Measurements from ENCODE around the gene HS1BP3.
A peak's percentile ranks its signal among the peaks of the same experiment; 100 is the strongest.

The HS1BP3 gene

DNA sequence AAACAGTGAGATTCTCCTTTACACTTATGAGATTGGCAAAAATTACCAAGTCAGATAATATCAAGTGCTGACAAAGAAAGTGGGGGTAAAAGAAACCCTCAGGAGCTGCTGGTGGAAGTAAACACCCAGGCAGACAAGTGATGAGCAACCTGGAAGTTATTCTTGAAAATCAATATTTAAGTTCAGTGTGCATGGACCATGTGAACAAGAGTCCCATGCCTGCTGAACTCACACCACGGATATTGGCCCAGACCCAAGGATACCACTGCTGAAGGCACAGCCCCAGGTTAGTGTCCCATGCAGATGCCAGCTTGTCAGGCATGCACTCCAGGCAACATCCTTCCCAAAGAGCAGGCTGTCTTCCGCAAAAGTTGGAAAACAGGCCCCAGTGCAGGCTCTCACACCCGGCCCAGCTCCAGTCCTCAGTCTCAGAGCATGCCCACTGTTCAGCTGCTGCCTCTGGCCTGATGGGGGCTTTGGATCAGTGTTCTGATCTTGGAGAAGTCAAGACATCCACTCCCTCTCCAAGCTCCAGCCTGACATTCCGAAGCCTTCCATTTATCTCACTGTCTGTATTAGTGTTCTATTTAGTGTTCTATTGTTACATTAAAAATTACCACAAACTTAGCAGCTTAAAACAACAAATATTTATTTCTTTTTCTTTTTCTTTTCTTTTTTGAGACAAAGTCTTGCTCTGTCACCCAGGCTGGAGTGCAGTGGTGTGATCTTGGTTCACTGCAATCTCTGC is 70.0 kb downstream of the HS1BP3 start:
- no peak for DNase-seq

DNA sequence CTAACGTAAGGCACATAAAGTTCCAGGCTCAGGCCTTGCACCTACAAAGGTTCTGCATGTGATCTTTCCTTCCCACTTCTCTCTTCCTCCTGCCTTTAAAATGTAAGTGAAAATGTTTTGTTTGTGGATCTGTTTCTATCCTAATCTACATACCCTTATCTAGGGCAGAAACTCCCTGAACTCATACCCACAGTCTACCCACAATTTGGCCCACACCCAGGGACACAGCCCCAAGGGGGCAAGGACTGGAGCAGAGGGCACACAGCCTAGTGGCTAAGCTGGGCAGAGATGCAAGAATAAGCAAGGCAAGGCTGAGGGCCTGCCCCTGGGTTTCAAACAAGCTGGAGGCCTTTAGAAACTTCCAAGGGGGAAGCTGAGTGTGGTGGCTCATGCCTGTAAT is 71.0 kb downstream of the HS1BP3 start:
- DNase-seq = no peak

DNA sequence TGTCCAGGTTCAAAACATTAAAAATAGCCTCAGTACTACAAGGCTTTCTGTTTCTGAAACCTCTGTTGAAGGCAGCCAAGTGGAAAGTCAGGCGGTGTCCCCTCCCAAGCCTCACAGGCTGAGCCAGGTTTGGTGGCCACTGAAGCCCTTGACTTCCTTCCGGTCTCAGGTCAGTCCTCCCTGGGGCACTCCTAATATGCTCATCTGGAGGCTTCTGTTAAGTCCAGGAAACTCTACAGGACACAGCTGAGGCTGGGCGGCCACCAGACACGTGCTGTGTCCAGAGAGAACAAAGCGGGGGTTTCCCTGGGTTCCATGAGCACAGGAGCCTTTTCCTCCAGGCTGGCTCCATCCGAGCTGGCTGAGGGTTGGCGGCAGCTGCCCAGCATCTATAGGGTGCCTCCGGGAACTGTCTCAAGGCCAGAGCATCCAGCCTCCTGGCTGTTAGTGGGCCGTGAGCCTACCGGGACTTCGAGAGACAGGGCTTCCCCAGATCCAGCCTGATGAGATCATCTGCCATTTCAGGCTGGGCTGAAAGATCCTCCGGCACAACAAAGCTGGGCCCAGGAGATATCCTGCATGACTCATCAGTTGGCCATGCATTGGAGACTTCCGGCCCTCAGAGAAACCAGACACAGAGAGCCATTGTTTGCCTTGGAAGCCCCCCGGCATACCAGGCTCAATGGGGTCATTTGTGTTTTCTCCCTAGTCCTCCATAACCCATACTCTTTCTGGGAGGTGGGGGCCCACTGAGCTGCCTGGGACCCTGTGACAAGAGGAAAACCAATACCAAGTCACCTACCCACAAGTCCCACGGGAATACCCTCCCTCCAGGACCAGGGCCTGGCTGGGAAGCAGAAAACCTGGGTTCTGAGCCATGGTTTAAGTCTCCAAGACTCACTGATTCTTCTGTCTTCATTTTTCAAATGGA is 71.7 kb downstream of the HS1BP3 start:
- peak; percentile 67 for DNase-seq

DNA sequence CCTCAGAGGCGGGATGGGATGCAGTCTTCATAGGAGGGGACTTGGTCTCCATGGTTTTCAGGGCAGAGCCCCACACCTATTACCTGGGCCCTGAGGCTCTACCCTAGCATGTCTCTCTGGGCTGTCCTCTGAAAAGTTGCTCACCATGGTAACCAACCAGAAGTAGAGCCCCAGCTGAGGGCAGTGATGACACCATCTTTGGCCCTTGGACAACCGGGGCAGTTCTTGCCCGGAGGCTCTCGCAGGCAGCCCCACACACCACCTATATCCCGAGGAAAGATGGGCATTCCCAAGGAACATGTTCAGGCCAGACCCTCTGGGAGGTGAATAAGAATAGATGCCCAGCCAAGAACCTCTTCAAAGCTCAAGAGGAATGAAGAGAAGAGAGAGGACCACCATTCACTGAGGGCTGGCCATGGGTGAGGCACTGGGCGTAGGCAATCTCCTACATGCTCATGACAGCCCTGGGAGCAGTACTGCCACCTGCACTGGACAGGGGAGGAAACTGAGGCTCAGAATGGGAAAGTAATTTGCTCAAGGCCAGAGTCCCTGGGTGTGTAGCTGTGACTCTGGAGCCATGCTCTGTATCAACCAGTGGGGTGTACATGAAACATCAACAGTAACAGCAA is 72.5 kb downstream of the HS1BP3 start:
- DNase-seq = no peak

DNA sequence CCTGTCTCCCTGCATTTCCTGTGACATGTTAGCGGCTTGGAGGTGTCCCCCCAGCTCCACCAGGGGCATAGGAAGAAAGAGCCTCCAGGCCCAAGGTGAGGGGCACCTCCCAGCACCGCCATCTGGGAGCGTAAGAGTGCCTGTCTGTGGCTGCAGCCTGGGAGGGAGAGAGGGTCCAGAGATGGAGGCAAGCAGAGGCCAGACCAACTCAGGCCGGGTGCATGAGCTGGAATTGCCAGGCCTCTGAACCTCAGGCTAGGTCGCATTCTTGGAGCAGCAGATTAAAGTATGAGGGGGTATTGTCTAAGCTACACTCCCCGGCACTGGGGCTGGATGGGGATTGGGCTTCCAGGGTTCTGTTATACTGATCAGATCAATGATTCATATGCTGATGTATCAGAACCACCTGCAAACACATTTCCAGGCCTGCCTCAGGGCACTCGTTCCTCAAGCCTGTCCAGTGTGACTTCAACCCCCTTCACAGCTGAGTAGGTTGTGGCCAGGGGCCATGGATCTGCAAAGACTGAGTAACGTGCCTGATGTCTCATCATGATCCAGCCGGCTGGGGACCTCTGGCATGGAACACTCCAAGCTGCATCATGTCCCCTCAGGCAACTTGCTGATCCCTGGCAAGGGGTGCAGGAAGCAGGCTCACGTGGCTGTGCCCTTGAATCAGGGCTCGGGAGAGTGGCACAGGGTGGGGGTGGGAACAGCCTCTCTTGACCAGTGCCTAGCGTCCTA is 73.2 kb downstream of the HS1BP3 start:
- peak; percentile 37 for DNase-seq

DNA sequence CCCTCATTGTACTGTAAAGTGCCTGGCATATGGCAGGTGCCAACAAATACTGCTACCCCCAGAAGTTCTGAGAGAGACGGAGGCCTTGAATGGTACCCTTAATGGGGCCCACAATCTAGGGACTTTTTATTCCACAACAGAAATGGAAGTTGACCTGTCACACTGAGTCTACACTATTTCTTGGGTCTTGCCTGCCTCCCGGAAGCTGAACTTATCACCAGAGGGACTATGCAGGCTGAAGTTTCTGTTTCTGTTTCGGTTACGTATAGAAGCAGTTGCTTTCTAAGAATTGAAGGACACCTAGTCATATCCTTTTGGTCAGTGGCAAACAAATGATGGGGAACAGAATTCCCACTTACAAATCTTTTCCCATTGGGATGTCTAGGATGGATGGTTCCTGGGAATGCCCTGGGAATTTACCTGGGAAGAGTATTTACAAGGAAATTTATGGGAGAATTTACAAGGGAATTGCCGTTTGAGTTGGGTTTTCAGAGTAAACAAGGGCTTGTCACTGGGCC is 74.2 kb downstream of the HS1BP3 start:
- no peak for DNase-seq

DNA sequence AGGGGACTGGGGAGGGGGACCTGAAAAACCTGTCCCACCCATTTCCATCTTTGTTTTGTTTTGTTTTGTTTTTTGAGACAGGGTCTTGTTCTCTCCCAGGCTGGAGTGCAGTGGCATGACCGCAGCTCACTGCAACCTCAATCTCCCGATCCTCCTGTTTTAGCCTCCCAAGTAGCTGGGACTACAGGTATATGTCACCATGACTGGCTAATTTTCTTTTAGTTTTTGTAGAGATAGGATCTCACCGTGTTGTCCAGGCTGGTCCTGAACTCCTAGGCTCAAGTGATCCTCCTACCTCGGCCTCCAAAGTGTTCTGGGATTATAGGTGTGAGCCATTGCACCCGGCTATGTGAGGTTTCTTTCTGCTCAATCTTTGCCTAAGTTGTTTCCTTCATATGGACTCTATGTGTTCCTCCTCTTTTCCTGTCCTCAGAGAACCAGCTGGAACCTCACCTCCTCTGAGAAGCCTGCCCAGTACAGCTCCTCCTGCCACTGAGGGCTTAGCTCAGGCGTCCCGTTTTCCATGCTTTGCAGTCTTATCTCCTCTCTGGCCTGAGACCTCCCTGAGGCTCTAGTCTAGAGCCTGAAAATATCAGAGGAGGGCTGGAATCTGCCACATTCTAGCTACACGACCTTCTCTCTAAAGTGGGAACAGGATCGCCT is 74.8 kb downstream of the HS1BP3 start:
- no peak for DNase-seq

DNA sequence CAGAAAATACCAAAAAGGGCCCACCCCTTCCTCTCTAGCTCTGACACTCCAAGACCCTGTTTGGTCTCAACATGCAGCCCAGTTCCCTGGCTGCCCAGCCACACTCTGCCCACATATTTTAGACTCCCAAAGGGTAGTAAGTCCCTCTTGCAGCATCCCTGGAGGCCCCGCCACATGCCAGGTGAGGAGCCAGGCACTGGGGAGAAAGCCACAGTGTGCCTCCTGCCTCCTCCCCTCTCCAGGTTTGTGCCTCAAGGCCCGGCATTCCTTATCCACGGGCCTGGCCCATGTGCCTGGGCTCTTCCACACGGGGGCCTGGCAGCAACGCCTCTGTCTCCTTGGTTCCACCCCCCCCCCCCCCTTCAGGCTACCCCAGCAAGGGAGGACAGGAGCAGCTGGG is 75.5 kb downstream of the HS1BP3 start:
- DNase-seq = no peak

DNA sequence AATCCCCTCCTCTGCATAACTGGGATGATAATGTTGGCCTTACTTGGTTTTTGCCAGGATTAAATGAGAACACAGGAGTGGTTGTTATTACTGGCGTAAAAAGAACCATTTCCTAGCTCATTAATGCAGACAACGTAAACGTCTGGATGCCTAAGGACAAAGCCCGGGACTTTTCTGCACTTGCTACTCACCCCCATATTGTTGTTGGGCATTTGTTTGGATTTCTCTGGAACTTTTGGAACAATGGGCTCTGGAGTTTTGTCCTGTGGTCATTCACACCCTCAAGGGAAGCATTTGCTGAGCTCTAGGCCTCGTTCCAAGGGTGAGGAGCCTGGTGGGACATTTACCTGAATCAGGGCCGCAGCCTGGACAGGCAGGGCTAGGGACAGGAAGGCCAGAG is 76.0 kb downstream of the HS1BP3 start:
- DNase-seq = no peak

DNA sequence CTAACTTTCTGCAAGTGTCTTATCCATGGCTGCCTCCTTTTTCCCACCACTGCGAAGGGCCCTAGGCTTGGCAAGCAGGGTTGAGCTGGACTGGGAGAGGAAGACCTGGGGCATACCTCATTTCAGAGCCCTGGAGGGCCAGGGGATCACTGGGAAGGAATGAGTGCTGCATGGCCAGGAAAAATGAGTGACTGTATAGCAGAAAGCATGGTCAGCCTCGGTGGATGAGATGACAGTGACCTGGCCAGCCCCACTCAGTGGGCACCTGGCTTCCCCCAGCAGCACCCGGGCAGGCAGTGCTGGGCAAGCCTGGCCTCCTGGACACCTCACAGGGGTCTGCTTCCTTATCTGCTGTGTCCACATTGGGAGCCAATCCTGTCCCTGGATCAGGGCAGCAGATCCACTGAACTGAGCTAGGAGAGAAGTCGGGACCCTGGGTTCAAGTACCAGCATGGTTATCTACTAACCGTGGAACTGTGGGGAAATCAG is 76.4 kb downstream of the HS1BP3 start:
- no peak for DNase-seq

DNA sequence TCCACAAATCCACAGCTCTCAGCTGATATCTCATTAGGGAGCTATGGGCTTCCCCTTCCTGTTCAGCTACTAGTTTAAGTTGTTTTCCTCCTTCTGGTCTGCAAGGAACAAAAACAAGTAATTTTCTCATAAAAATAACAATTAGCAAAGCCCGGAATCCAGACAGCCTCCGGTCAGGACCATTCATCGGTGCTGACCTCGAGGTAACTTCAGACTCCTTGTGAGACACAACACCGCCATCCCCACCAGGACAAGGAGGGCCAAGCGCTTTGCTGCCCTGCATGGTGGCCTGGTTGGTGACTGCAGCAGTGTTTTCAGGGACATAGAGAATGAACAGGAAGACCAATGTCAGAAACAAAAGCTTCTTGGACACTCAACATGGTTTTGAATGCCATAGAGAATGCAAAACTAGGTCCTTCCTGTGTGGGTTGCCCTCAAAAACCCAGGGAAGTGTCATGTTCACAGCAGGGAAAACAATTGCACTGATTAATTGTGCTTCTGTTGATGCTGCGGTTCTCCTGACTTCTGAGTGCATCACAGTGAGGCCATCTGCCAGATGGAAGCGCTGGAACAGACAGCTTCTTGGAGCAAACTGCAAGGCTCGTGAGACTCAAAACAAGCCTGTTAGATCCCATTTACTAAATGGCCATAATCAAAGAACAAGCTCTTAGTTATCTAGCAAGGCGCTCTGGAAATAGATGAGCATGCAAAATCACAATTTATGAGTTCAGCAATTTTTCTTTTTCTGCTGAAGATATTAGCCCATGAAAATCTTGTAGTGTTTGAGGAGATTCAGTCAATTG is 77.1 kb downstream of the HS1BP3 start:
- DNase-seq = no peak

DNA sequence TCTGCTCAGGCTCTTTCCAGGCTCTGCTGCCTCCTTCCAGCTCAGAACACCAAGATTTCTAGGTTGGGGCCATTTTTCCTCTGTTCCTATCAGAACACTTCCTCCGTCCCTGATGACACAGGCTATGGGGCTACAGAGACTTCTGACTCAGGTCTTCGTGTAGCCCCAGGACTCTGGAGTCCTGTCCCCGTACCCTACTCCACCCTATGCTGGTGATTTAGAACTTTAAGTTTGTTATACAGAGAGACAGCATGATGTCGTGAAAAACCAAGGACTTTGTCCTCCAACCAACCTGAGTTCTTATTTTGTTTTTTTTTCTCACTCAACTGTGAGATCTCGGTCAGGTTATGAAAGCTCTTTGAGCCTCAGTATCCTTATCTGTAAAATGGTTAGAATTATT is 78.7 kb downstream of the HS1BP3 start:
- no peak for DNase-seq

DNA sequence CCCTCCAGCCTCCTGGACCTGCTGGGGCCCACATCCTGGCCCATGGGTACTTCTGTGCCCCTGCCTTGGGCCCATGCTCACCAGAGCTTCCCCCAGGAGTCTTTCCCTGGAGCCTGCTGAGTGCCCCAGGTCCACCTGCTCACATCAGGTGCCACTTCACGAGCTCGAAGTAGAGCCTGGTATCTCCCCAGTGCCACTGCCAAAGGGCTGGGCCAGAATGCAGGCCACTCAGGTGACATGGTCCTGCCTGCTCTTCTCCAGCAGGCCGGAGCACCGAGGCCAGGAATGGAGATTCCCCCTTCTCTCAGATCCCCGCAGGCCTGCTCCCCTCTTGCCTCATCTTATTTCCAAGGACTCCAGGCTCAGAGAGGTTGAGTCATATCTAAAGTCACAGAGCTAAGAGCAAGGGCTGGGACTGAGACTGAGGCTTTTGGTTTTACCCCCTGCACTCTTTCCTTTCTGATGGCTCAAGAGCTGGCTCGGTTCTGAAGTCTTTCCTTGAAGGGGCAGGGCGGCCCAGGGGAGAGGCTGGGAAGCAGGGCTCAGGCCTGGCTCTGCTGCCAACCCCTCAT is 79.2 kb downstream of the HS1BP3 start:
- no peak for DNase-seq

DNA sequence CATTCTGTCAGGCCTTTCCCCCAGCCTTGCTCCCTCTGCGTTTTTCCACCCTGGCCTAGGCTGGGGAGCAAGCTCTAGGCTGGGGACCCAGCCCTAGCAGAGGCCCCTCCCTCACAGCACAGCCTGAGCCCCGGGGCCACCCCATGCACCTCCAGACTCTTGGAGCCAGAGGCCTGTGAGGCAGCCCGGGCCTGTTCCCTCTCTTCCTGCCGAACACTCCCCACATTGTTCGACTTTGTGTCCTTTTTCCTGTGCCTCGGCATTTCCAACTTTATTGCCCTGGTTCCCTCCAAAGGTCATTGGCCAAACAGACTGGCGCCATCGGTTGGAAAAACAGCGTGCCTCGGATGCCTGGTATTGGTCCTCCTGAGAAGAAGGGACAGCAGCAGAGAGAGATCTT is 79.7 kb downstream of the HS1BP3 start:
- no peak for DNase-seq

DNA sequence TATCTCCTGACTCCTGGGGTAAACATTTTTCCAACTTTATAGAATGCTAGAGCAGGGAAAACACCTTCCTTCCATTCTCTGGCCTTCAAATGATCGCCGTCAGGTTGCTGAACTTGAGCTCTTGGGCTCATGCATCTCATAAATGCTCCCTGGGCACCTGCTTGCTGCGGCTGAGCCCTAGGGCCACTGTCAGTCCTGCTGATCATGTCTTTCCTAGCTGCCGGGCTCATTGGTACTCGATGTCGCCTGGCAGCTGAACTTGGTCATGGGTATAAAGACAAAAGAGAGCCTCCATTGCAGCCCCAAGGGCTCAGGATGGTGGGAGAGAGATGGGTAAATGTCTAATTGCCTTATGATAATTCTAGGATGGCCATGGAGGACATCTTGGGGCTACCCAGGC is 80.6 kb downstream of the HS1BP3 start:
- no peak for DNase-seq

DNA sequence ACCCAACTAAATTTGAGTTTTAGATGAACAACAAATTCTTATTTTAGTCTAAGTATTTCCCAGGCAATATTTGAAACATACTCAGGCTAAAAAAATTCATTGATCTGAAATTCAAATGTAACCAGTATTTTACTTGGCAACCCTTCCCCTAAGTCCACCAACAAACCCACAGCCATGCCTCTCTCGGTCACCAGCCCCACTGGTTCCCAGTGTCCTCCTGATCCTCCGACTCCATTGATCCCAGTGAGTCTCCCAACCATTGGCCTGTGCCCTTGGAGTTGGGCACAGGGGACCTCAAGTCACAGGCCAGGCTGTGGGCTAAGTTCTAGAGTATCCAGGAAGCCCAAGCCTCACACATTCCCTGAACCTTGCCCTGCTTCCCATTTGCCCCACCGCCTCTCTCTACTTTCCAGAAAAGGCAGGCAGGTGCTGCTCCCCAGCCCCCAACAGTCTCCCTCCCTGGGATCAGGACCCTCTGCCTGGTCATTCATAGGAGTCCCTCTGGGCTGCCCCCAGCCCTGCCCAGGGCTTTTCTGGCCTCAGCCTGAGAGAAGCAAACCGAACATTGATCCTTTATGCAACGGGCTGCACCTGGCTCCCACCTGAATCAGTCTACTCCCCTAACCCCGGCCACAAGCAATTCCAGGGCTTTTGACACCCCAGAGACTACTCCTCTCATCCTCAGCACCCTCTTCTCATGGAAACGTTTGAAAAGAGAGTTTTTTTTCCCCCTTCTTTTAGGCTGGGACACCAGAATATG is 81.3 kb downstream of the HS1BP3 start:
- no peak for DNase-seq

DNA sequence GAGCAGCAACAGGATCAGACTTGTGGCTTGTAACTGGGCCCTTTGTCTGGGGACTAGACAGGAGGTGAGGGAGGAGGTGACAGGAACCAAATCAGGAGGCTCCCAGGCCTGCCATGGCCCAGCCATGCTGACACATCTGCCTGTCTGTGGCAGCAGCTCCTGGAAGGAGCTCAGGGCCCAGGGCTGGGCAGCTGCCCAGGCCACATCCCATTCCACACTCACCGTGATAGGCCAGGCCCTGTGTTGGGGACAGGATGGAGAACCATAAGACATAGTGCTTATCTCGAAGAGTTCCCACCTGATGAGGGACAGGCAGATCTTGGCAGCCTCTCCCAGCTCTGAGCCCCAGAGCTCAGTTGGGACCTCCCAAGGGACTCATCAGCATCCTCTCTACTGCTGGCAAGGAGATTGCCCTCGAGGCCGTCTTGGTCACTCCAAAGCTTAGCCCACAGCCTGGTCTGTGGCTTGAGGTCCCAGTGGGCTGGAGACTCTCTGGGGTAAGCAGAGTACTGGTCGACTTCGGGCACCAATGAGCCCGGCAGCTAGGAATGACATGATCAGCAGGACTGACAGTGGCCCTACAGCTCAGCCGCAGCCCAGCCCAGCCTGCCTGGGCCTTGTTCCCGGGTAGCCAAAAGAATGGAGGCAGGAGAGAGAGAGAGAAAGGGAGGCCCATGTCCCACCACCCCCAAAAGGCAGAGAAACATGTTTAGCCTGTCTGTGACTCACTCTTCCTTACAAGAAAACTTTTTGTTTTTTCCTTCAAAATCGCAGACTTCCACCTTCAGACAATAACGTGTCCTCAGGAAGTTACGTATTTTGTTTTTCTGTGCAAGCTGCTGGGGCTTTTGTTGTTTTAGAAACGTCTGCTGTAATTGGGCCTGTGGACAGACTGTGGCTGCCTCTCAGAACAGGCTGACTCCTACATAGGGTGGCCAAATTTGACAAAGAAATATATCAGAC is 82.1 kb downstream of the HS1BP3 start:
- no peak for DNase-seq

DNA sequence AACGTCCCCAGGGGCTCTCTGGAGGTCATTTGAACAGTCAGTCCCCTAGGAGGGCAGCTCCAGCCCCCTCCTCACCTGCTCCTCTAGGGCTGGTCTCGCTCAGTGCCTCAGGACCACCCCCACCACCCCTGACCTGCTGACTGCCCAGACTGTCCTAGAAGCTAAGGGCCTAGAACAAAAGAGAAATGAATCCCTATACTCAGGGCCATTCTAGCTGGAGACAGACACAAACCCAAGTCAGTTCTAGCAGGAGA is 83.0 kb downstream of the HS1BP3 start:
- DNase-seq = no peak

Measured in GOT3 (cell line).